GM23338 (cell line): Measurements from ENCODE around the gene WDR1. TPM values are rescaled to one million over a fixed set of nuclear protein-coding genes. Genes with fewer than 3 reads are reported as not detected.

Source experiments
- ATAC-seq: fragments of 200-7000 bp; cut with Tn5 transposase; 3 replicates; pipeline ENCODE4 v1.9.1; 2020
- DNase-seq: peaks from one replicate; pipeline ENCODE4 v3.0.0-alpha.2; 2015; ENCODE audit warnings: low spot score
- H2AFZ ChIP-seq: fragments of 200-600 bp; sonication (generic); 2 replicates; pipeline ENCODE4 v1.8.0; 2016; ENCODE audit warnings: antibody characterized with exemption, mild to moderate bottlenecking, moderate library complexity
- H3F3A ChIP-seq: fragments of 200-600 bp; sonication (generic); replicated peaks from 2 replicates; pipeline ENCODE4 v1.8.0; 2017; ENCODE audit warnings: antibody characterized with exemption, mixed run types, low read depth
- H3K27ac ChIP-seq: fragments of 200-600 bp; sonication (generic); 2 replicates; pipeline ENCODE4 v1.6.1; 2016; ENCODE audit warnings: low read depth
- H3K27me3 ChIP-seq: fragments of 200-600 bp; sonication (generic); 2 replicates; pipeline ENCODE4 v1.8.0; 2016; ENCODE audit warnings: mild to moderate bottlenecking, mixed run types, moderate library complexity; ENCODE audit not compliant: insufficient read depth
- H3K36me3 ChIP-seq: fragments of 200-600 bp; sonication (generic); 2 replicates; pipeline ENCODE4 v1.8.0; 2016; ENCODE audit warnings: mild to moderate bottlenecking; ENCODE audit not compliant: insufficient read depth
- H3K4me1 ChIP-seq: fragments of 200-600 bp; sonication (generic); 2 replicates; pipeline ENCODE4 v1.8.0; 2016; ENCODE audit warnings: mild to moderate bottlenecking, moderate library complexity; ENCODE audit not compliant: insufficient read depth
- H3K4me2 ChIP-seq: fragments of 200-600 bp; sonication (generic); 2 replicates; pipeline ENCODE4 v1.7.1; 2017; ENCODE audit warnings: mixed run types
- H3K4me3 ChIP-seq: fragments of 200-600 bp; sonication (generic); 2 replicates; pipeline ENCODE4 v1.6.1; 2016; ENCODE audit warnings: mixed run types
- H3K79me2 ChIP-seq: fragments of 200-600 bp; sonication (generic); replicated peaks from 2 replicates; pipeline ENCODE4 v1.8.0; 2017; ENCODE audit warnings: mild to moderate bottlenecking; ENCODE audit not compliant: insufficient read depth
- H3K9me2 ChIP-seq: fragments of 200-600 bp; sonication (generic); 2 replicates; pipeline ENCODE4 v1.8.0; 2017; ENCODE audit not compliant: insufficient read depth
- H4K20me1 ChIP-seq: fragments of 200-600 bp; sonication (generic); replicated peaks from 2 replicates; pipeline ENCODE4 v1.8.0; 2017; ENCODE audit warnings: mild to moderate bottlenecking; ENCODE audit not compliant: insufficient read depth
- H3K27ac Mint-ChIP-seq: 2 replicates; pipeline ENCODE4 v1.8.0; 2020; ENCODE audit warnings: inconsistent platforms, mild to moderate bottlenecking, moderate library complexity, mixed read lengths
- H3K27me3 Mint-ChIP-seq: 3 replicates; pipeline ENCODE4 v1.8.0; 2022; ENCODE audit warnings: low read depth, mild to moderate bottlenecking, moderate library complexity, mixed read lengths, inconsistent platforms; ENCODE audit not compliant: insufficient read depth, poor library complexity
- H3K36me3 Mint-ChIP-seq: 3 replicates; pipeline ENCODE4 v1.8.0; 2021; ENCODE audit warnings: low read depth, mild to moderate bottlenecking, inconsistent platforms, moderate library complexity, mixed read lengths
- H3K4me1 Mint-ChIP-seq: 3 replicates; pipeline ENCODE4 v1.8.0; 2020; ENCODE audit warnings: mild to moderate bottlenecking, inconsistent platforms, mixed read lengths
- H3K4me3 Mint-ChIP-seq: 3 replicates; pipeline ENCODE4 v1.8.0; 2021; ENCODE audit warnings: moderate library complexity, mild to moderate bottlenecking, inconsistent platforms, mixed read lengths
- H3K9me3 Mint-ChIP-seq: 3 replicates; pipeline ENCODE4 v1.8.0; 2020; ENCODE audit warnings: moderate library complexity, mild to moderate bottlenecking, inconsistent platforms, mixed read lengths
- JUNB ChIP-seq: IDR thresholded peaks from one replicate; pipeline ENCODE4 v1.6.1; 2016; ENCODE audit warnings: antibody characterized with exemption; ENCODE audit not compliant: unreplicated experiment
- NANOG ChIP-seq: IDR thresholded peaks from 2 replicates; pipeline ENCODE4 v1.6.1; 2016; ENCODE audit warnings: antibody characterized with exemption, borderline replicate concordance
- STAT1 ChIP-seq: IDR thresholded peaks from one replicate; pipeline ENCODE4 v1.6.1; 2016; ENCODE audit warnings: antibody characterized with exemption; ENCODE audit not compliant: unreplicated experiment
- ZNF114 ChIP-seq: fragments of 250-450 bp; sonication (Bioruptor Pico); IDR thresholded peaks from 2 replicates; pipeline ENCODE4 v1.5.0; 2020; ENCODE audit warnings: mild to moderate bottlenecking, moderate library complexity
- polyA plus RNA-seq: library from polyadenylated mRNA; unstranded; fragments of >200 nt; fragmentation: Nextera tagmentation; extraction: Ambion mirVana; gene quantifications from 2 replicates; pipeline ENCODE4 v1.2.1, GENCODE V29; 2016
- total RNA-seq: library from RNA; depleted of rRNA; stranded (reverse); fragments of >200 nt; shearing (Covaris generic); gene quantifications from 2 replicates; pipeline ENCODE4 v1.2.3, GENCODE V29; 2014
- TF ChIP-seq, protein P1 (sequence below), 2 experiments: fragments of 200-600 bp in 1 of 2; sonication (generic) in 1 of 2; conservative IDR thresholded peaks; 2 replicates each; pipeline versions ENCODE4 v1.5.1 to v1.6.1; 2016 to 2017; ENCODE audit warnings: antibody characterized with exemption in 2 of 2, low read depth in 2 of 2, mild to moderate bottlenecking in 2 of 2, moderate library complexity in 1 of 2

WDR1 gene
- total and polyA plus RNA-seq, 2 experiments from 2014 or later = 93.2 to 248 TPM

DNA sequence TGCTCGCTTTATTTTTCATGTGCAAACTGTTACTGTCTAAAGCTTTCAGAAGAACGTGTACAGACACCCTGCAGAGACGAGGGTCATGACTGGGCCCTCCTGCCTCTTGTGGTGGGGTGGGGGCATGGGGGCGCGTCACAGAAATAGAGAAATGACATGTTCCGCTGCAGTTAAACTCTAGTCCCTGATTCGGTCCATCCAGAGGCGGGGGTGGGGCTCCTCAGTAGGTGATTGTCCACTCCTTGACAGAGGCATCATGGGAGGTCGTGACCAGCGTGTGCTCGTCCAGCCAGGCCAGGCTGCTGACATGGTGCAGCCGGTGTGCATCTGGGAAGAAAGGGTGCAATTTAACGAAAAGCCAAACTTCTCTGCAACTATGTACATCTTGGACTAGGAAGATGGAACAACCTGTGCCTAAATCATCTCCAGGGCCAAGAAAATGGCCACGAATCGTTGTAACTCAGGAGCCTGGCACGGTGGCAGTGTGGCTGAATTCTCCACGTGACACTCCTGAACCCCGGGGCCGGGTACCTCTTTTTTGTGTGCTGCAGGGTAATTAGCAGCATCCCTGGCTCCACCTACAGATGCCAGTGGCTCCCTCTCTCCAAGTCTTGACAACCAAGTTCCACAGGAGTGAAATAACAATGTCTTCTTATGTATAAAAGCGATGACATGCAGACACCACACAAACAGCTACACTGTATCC lies 41.3 kb downstream of the WDR1 start:
- ATAC-seq (no peak), DNase-seq (no peak)
- no peaks in the 10 kb centered on the region for H3K27me3 ChIP-seq
- Mint-ChIP-seq H3K4me3 (no peak overlapping the region), H3K27me3 (peaks cover 8% of the 10 kb centered on the region), H3K9me3 (no peaks in the 10 kb centered on the region), H3K4me1 (peaks cover 3% of the 10 kb centered on the region), H3K36me3 (peaks cover 78% of the 10 kb centered on the region), H3K27ac (no peak overlapping the region)
- no peak overlapping the region for H3K4me2 ChIP-seq
- no peak overlapping the region for H2AFZ ChIP-seq
- no peaks in the 10 kb centered on the region for H3K9me2 ChIP-seq
- H3K79me2 ChIP-seq = no peaks in the 10 kb centered on the region
- H4K20me1 ChIP-seq = no peaks in the 10 kb centered on the region; the same call in 1 of the 2 replicates
- H3F3A ChIP-seq = no peaks in the 10 kb centered on the region
- no peaks in the 10 kb centered on the region for H3K4me1 ChIP-seq
- no peak overlapping the region for H3K27ac ChIP-seq
- TF ChIP-seq STAT1 = no peak
- no peak for TF ChIP-seq ZNF114
- TF ChIP-seq, protein P1, sequence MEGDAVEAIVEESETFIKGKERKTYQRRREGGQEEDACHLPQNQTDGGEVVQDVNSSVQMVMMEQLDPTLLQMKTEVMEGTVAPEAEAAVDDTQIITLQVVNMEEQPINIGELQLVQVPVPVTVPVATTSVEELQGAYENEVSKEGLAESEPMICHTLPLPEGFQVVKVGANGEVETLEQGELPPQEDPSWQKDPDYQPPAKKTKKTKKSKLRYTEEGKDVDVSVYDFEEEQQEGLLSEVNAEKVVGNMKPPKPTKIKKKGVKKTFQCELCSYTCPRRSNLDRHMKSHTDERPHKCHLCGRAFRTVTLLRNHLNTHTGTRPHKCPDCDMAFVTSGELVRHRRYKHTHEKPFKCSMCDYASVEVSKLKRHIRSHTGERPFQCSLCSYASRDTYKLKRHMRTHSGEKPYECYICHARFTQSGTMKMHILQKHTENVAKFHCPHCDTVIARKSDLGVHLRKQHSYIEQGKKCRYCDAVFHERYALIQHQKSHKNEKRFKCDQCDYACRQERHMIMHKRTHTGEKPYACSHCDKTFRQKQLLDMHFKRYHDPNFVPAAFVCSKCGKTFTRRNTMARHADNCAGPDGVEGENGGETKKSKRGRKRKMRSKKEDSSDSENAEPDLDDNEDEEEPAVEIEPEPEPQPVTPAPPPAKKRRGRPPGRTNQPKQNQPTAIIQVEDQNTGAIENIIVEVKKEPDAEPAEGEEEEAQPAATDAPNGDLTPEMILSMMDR (conservative IDR thresholded peaks at IDR 0.05; ENCODE audit: low read depth in 2 of 2) = no peak
- no peak for TF ChIP-seq NANOG
- peaks cover 24% of the 10 kb centered on the region for H3K36me3 ChIP-seq
- H3K4me3 ChIP-seq = no peak overlapping the region

DNA sequence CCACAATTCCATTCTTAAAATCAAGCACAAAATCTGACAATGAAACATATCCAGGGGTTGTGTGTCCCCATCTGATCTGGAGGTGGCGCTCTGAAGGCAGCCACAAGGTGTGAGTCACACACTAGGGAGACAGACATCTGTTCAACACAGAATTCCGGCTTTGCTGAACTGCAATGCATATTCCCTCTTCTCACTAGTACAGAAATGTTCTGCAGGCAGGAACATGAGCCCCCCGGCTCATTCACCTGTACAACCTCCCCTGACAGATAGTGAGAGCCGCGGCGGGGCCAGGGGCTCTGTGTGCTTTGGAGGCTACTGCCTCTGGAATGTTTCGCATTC lies 41.9 kb downstream of the WDR1 start:
- no peak overlapping the region for H3K27ac Mint-ChIP-seq
- H4K20me1 ChIP-seq = no peaks in the 10 kb centered on the region; the same call in none of the 2 replicates

More for the DNA sequence above, 41.9 kb downstream of the WDR1 start:
- H3K4me2 ChIP-seq = no peak overlapping the region
- peaks cover 8% of the 10 kb centered on the region for H3K27me3 Mint-ChIP-seq
- no peak overlapping the region for H3K4me3 ChIP-seq
- H3K36me3 Mint-ChIP-seq = peaks cover 74% of the 10 kb centered on the region
- H3K79me2 ChIP-seq = no peaks in the 10 kb centered on the region
- no peak overlapping the region for H2AFZ ChIP-seq
- H3K4me3 Mint-ChIP-seq = no peak overlapping the region
- no peak for TF ChIP-seq STAT1
- TF ChIP-seq, protein P1 (conservative IDR thresholded peaks at IDR 0.05; ENCODE audit: low read depth in 2 of 2) = peak; percentile 61 to 67
- TF ChIP-seq JUNB = no peak
- no peak for TF ChIP-seq ZNF114
- H3K9me3 Mint-ChIP-seq = no peaks in the 10 kb centered on the region
- ATAC-seq (peak; percentile 33), DNase-seq (peak; percentile 41)
- H3K36me3 ChIP-seq = peaks cover 22% of the 10 kb centered on the region
- no peaks in the 10 kb centered on the region for H3K9me2 ChIP-seq
- H3F3A ChIP-seq = no peaks in the 10 kb centered on the region
- no peak overlapping the region for H3K27ac ChIP-seq
- no peaks in the 10 kb centered on the region for H3K27me3 ChIP-seq
- H3K4me1 ChIP-seq = no peaks in the 10 kb centered on the region
- peaks cover 3% of the 10 kb centered on the region for H3K4me1 Mint-ChIP-seq
